HepG2 (cell line): Measurements from ENCODE around the gene ABAT. TPM values are rescaled to one million over a fixed set of nuclear protein-coding genes. Genes with fewer than 3 reads are reported as not detected.

Experiments used
- ATAC-seq: fragments of 200-7000 bp; cut with Tn5 transposase; 3 replicates; pipeline ENCODE4 v1.9.1; 2020; ENCODE audit warnings: mild to moderate bottlenecking, moderate library complexity
- BruUV-seq: library from RNA; stranded (reverse); fragments of 400-500 nt; replicated peaks from 2 replicates; lab custom pipeline; 2021; lab: Mats Ljungman, UMichigan
- CTCF ChIA-PET: fragments of 300-600 bp; formaldehyde crosslinking; extraction: SDS; loops from one replicate; lab custom pipeline; 2021; ENCODE audit warnings: low total read pairs, inconsistent platforms, low intra/inter-chr PET ratio; lab: Yijun Ruan, JAX
- POLR2A ChIA-PET: fragments of 350-600 bp; sonication (Branson Sonifier 250); formaldehyde crosslinking; loops from one replicate; lab custom pipeline; 2020; ENCODE audit warnings: antibody characterized with exemption, inconsistent platforms; lab: Yijun Ruan, JAX
- DNase-seq: peaks from one replicate; pipeline ENCODE4 v3.0.0-alpha.2; 2015; ENCODE audit warnings: low spot score
- FAIRE-seq: peaks from 3 replicates; lab custom pipeline; 2011; peaks lifted over from hg19 to GRCh38; lab: Jason Lieb, UNC
- H2AFZ ChIP-seq: one replicate; pipeline ENCODE4 v1.6.1; 2011; ENCODE audit warnings: low read length, inconsistent platforms
- H3K27ac ChIP-seq: fragments of 300-600 bp; 3 replicates; pipeline ENCODE4 v1.8.0; 2011; ENCODE audit warnings: mixed run types, mild to moderate bottlenecking, mixed read lengths, low read length, inconsistent platforms; ENCODE audit not compliant: insufficient read depth; ENCODE audit errors: extremely low read length
- H3K27me3 ChIP-seq, 2 experiments: fragments of 200-600 bp in 1 of 2; 2 replicates in 1 of 2; 3 replicates in 1 of 2; pipeline versions ENCODE4 v1.6.0 to v1.8.0; 2011; ENCODE audit warnings: low read length in 2 of 2, mild to moderate bottlenecking in 2 of 2, moderate library complexity in 2 of 2, inconsistent platforms in 1 of 2; ENCODE audit not compliant: insufficient read depth in 2 of 2, control insufficient read depth in 1 of 2
- H3K36me3 ChIP-seq, 2 experiments: fragments of 200-600 bp in 1 of 2; replicated peaks in 1 of 2; 2 replicates in 1 of 2; 3 replicates in 1 of 2; pipeline versions ENCODE4 v1.5.1 to v1.8.0; 2011; ENCODE audit warnings: low read length in 2 of 2, inconsistent platforms in 1 of 2; ENCODE audit not compliant: insufficient read depth in 2 of 2, control insufficient read depth in 1 of 2
- H3K4me1 ChIP-seq: 2 replicates; pipeline ENCODE4 v1.5.1; 2012; ENCODE audit warnings: low read length, inconsistent platforms; ENCODE audit not compliant: insufficient read depth
- H3K4me2 ChIP-seq: 2 replicates; pipeline ENCODE4 v1.6.0; 2011; ENCODE audit warnings: low read depth, low read length, inconsistent platforms
- H3K4me3 ChIP-seq, 3 experiments: fragments of 200-600 bp in 1 of 3; sonication (generic), shearing (Covaris generic) in 1 of 3; replicated peaks in 1 of 3; 2 replicates each; pipeline ENCODE4 v1.5.1; 2011 to 2016; ENCODE audit warnings: low read length in 3 of 3, inconsistent platforms in 2 of 3, low read depth in 2 of 3, mild to moderate bottlenecking in 2 of 3, control low read depth in 1 of 3, mixed read lengths in 1 of 3; ENCODE audit not compliant: insufficient read depth in 1 of 3
- H3K79me2 ChIP-seq: one replicate; pipeline ENCODE4 v1.6.1; 2011; ENCODE audit warnings: low read length, inconsistent platforms; ENCODE audit not compliant: insufficient read depth
- H3K9ac ChIP-seq: 2 replicates; pipeline ENCODE4 v1.6.0; 2011; ENCODE audit warnings: mild to moderate bottlenecking, low read depth, low read length, inconsistent platforms; ENCODE audit not compliant: insufficient read depth
- H3K9me3 ChIP-seq: 2 replicates; pipeline ENCODE4 v1.5.1; 2012; ENCODE audit warnings: mild to moderate bottlenecking, low read length
- H4K20me1 ChIP-seq: 2 replicates; pipeline ENCODE4 v1.6.0; 2011; ENCODE audit warnings: inconsistent platforms, mild to moderate bottlenecking, low read length, moderate library complexity; ENCODE audit not compliant: insufficient read depth
- POLR2AphosphoS2 ChIP-seq: IDR thresholded peaks from 2 replicates; pipeline ENCODE4 v1.6.1; 2011; ENCODE audit warnings: low read depth, low read length, improper control_type of control experiment
- RBFOX2 ChIP-seq: fragments of 200-400 bp; formaldehyde crosslinking; IDR thresholded peaks from 2 replicates; pipeline ENCODE4 v1.6.1; 2017; ENCODE audit warnings: low read depth, mild to moderate bottlenecking, low read length
- ZNF121 ChIP-seq: sonication (generic); formaldehyde crosslinking; IDR thresholded peaks from 2 replicates; pipeline ENCODE4 v1.5.0; 2020; ENCODE audit warnings: mild to moderate bottlenecking, missing genetic modification reagents
- ZNF337 ChIP-seq: sonication (generic); formaldehyde crosslinking; IDR thresholded peaks from 2 replicates; pipeline ENCODE4 v1.5.1; 2020; ENCODE audit warnings: missing genetic modification reagents, low read depth, mild to moderate bottlenecking, borderline replicate concordance
- ZNF510 ChIP-seq: sonication (generic); formaldehyde crosslinking; IDR thresholded peaks from 2 replicates; pipeline ENCODE4 v1.4.0; 2020; ENCODE audit warnings: low read depth, mild to moderate bottlenecking, missing genetic modification reagents
- ZNF564 ChIP-seq: sonication (generic); formaldehyde crosslinking; IDR thresholded peaks from 2 replicates; pipeline ENCODE4 v1.8.1; 2023; ENCODE audit warnings: mild to moderate bottlenecking, missing genetic modification reagents
- ZNF883 ChIP-seq: sonication (generic); formaldehyde crosslinking; IDR thresholded peaks from 2 replicates; pipeline ENCODE4 v1.5.1; 2020; ENCODE audit warnings: mild to moderate bottlenecking, missing genetic modification reagents; ENCODE audit errors: not compliant biosample characterization
- WGBS: methylation state at CpG from one replicate; pipeline ENCODE4 v1.1.6; 2017; ENCODE audit warnings: low lambda C conversion rate; 5-methylcytosine and 5-hydroxymethylcytosine counted together
- in situ Hi-C: cut with HindIII; loops from 2 replicates; pipeline ENCODE4 v1.10.0; 2017; ENCODE audit warnings: low pct_unique_long_range_greater_than_20kb; ENCODE audit not compliant: extremely low pct_ligation_motif_present
- intact Hi-C: fragments of 100-400 bp; cut with micrococcal nuclease; formaldehyde crosslinking; loops from one replicate; pipeline ENCODE4 v1.10.0; 2022; ENCODE audit not compliant: unreplicated experiment
- polyA plus RNA-seq, 8 experiments: library from polyadenylated mRNA; depleted of rRNA in 3 of 8; stranded (reverse) in 7 of 8; unstranded in 1 of 8; fragments of >200 nt; fragmentation: Illumina TruSeq in 4 of 8; extraction: Trizol in 4 of 8; gene quantifications; 2 replicates each; pipeline versions ENCODE4 v1.2.1 to v1.2.3, GENCODE V29; 2011 to 2016; ENCODE audit warnings: low read depth in 4 of 8, missing spikeins in 1 of 8, mixed read lengths in 1 of 8; ENCODE audit not compliant: insufficient read depth in 1 of 8
- total RNA-seq, 5 experiments: library from RNA; depleted of rRNA; stranded (reverse); fragments of >200 nt; fragmentation: Illumina TruSeq; extraction: Trizol; gene quantifications; 2 replicates each; pipeline ENCODE4 v1.2.3, GENCODE V29; 2016; ENCODE audit warnings: low read depth in 1 of 5
- TF ChIP-seq, protein P1 (sequence below): sonication (generic); formaldehyde crosslinking; IDR thresholded peaks from 2 replicates; pipeline ENCODE4 v1.8.0; 2022; ENCODE audit warnings: mild to moderate bottlenecking, missing genetic modification reagents, borderline replicate concordance
- TF ChIP-seq, protein P2 (sequence below): sonication (generic); formaldehyde crosslinking; IDR thresholded peaks from 2 replicates; pipeline ENCODE4 v1.5.0; 2020; ENCODE audit warnings: mild to moderate bottlenecking, missing genetic modification reagents
- TF ChIP-seq, protein P3 (sequence below), 2 experiments: fragments of 450-650 bp in 1 of 2; sonication (generic) in 1 of 2; formaldehyde crosslinking in 1 of 2; IDR thresholded peaks; 2 replicates each; pipeline versions ENCODE4 v1.6.1 to v1.8.0; 2016 to 2022; ENCODE audit warnings: antibody characterized with exemption in 1 of 2, mild to moderate bottlenecking in 1 of 2, missing genetic modification reagents in 1 of 2

Gene ABAT
- total and polyA plus RNA-seq, 2 of the 13 experiments (the other 11 are each of a cell fraction or from before 2014, with no cell fraction given), result 47.6 to 97.3 TPM

DNA sequence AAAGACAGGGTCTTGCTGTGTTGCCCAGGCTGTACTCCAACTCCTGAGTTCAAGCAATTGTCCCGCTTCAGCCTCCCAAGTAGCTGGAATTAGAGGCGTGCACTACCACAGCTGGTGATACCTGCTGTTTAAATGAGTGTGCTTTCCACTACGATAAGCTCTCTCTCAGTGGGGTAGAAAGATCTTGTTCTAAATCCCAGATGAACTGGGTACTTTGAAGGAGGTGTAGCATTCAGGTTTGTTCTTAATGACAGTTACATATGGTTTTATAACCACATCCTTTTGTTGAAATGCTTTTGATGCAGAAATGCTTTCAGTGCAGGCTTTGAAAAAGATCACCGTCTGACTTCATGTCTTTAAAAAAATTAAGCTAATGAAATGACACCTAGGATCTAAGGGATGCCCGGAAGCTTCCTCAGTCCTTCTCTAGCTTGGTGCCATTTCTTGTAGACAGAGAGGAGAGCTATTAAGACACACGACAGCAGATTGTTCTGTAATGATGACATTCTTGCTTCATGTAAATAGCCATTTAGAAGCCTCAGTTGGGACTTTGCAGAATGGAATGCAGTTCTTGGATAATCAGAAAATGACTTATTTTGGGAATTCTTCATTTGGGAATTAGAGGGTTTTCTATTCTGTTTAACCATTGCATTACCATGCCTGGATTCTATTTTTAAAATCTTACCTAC, 142.7 kb downstream of the ABAT start:
- H3K4me2 ChIP-seq, result no peak overlapping the region
- TSS peak; percentile 2 for BruUV-seq
- H3K27ac ChIP-seq, result no peak overlapping the region
- no peak for ATAC-seq
- H3K79me2 ChIP-seq, result no peaks in the 10 kb centered on the region
- peaks cover 50 to 90% of the 10 kb centered on the region in 2 experiments for H3K36me3 ChIP-seq
- no peaks in the 10 kb centered on the region for H3K27me3 ChIP-seq
- H4K20me1 ChIP-seq, result peaks cover 5% of the 10 kb centered on the region; the same call in 1 of the 2 replicates
- H2AFZ ChIP-seq, result no peak overlapping the region
- no peak for DNase-seq
- intact Hi-C loops, result loop anchor here (5.0 kb wide), 1 partner anchor 65 kb away; the partner anchor contains the start of gene LITAFD
- ChIA-PET POLR2A (interaction anchor here (0.9 kb wide), 1 partner anchor 11 kb away, joined by 4 read pairs; no protein-coding TSS in a partner anchor), CTCF (no interaction called here)
- H3K4me1 ChIP-seq, result no peaks in the 10 kb centered on the region; the same call in 1 of the 2 replicates
- no peak for FAIRE-seq
- in situ Hi-C loops, result no loop called here
- no peak overlapping the region for H3K9ac ChIP-seq
- WGBS, result 97% methylated on average over 6 of the region's 6 CpGs
- H3K9me3 ChIP-seq, result no peaks in the 10 kb centered on the region
- H3K4me3 ChIP-seq, result no peak overlapping the region
- peak; percentile 88 for TF ChIP-seq ZNF121 (CRISPR knock-in tag)
- TF ChIP-seq ZNF883, result no peak
- no peak for TF ChIP-seq ZNF337 (CRISPR knock-in tag)
- TF ChIP-seq ZNF564 (CRISPR knock-in tag), result no peak
- peak; percentile 50 for TF ChIP-seq RBFOX2
- TF ChIP-seq, protein P1, sequence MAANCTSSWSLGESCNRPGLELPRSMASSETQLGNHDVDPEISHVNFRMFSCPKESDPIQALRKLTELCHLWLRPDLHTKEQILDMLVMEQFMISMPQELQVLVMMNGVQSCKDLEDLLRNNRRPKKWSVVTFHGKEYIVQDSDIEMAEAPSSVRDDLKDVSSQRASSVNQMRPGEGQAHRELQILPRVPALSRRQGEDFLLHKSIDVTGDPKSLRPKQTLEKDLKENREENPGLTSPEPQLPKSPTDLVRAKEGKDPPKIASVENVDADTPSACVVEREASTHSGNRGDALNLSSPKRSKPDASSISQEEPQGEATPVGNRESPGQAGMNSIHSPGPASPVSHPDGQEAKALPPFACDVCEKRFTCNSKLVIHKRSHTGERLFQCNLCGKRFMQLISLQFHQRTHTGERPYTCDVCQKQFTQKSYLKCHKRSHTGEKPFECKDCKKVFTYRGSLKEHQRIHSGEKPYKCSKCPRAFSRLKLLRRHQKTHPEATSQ, result no peak
- TF ChIP-seq, protein P2, sequence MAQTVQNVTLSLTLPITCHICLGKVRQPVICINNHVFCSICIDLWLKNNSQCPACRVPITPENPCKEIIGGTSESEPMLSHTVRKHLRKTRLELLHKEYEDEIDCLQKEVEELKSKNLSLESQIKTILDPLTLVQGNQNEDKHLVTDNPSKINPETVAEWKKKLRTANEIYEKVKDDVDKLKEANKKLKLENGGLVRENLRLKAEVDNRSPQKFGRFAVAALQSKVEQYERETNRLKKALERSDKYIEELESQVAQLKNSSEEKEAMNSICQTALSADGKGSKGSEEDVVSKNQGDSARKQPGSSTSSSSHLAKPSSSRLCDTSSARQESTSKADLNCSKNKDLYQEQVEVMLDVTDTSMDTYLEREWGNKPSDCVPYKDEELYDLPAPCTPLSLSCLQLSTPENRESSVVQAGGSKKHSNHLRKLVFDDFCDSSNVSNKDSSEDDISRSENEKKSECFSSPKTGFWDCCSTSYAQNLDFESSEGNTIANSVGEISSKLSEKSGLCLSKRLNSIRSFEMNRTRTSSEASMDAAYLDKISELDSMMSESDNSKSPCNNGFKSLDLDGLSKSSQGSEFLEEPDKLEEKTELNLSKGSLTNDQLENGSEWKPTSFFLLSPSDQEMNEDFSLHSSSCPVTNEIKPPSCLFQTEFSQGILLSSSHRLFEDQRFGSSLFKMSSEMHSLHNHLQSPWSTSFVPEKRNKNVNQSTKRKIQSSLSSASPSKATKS (CRISPR knock-in tag), result no peak
- peak; percentile 73; the same call in 1 of the 2 replicates for TF ChIP-seq POLR2AphosphoS2
- TF ChIP-seq, protein P3, sequence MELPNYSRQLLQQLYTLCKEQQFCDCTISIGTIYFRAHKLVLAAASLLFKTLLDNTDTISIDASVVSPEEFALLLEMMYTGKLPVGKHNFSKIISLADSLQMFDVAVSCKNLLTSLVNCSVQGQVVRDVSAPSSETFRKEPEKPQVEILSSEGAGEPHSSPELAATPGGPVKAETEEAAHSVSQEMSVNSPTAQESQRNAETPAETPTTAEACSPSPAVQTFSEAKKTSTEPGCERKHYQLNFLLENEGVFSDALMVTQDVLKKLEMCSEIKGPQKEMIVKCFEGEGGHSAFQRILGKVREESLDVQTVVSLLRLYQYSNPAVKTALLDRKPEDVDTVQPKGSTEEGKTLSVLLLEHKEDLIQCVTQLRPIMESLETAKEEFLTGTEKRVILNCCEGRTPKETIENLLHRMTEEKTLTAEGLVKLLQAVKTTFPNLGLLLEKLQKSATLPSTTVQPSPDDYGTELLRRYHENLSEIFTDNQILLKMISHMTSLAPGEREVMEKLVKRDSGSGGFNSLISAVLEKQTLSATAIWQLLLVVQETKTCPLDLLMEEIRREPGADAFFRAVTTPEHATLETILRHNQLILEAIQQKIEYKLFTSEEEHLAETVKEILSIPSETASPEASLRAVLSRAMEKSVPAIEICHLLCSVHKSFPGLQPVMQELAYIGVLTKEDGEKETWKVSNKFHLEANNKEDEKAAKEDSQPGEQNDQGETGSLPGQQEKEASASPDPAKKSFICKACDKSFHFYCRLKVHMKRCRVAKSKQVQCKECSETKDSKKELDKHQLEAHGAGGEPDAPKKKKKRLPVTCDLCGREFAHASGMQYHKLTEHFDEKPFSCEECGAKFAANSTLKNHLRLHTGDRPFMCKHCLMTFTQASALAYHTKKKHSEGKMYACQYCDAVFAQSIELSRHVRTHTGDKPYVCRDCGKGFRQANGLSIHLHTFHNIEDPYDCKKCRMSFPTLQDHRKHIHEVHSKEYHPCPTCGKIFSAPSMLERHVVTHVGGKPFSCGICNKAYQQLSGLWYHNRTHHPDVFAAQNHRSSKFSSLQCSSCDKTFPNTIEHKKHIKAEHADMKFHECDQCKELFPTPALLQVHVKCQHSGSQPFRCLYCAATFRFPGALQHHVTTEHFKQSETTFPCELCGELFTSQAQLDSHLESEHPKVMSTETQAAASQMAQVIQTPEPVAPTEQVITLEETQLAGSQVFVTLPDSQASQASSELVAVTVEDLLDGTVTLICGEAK (IDR thresholded peaks at IDR 0.05), result no peak
- TF ChIP-seq, protein P3 (CRISPR knock-in tag; IDR thresholded peaks at IDR 0.05), result no peak
- no peak for TF ChIP-seq ZNF510 (CRISPR knock-in tag)
